Stimulated activated CD4-positive, alpha-beta T cell treated with anti-CD3 and anti-CD28 coated beads, Interleukin-12 subunit alpha, Interleukin-12 subunit beta, amount 100 ng/mL, for 48 hours (primary cell): Measurements from ENCODE around the gene SPDEF.

Experiments
- DNase-seq, 3 donors: peaks; one replicate each; pipeline ENCODE4 v3.0.0-alpha.2; 2020; ENCODE audit warnings: low read depth in 2 of 3, low spot score in 1 of 3

Gene SPDEF

GRCh38 chr6:34563513-34563870 lies 7.4 kb upstream of the SPDEF start:
- DNase-seq = no peak

DNA sequence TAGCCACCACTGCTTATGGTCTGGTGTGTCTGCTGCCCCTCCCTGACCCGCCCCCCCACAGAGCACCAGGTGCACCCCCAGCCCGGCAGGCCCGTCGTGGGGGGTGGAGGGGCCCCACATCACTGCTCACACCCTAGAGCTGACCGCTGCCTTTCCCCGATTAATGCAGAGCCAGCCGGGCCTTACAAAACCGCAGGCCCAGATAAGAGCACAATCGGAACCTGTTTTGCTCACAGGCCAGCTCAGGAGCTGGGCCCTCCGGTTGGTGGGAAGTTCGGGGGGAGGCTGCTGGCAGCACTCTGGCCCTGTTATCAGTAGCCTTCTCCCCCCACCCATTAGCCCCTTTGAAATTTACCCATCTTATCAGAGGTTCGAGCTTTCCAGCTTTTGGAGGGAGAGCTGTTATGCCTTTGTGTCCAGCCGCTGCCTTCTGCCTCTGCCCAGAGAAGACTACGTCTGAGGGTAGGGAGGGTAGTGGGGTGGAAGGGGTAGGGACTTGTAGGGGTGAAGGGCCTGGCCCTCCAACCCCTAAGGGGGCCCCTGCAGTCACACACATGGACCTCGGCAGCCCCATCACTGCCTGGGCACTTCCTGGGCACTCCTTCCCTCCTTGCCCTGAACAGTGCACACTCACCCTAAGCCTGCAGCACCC lies 6.9 kb upstream of the SPDEF start:
- no peak for DNase-seq

GRCh38 chr6:34562350-34562749 lies 6.2 kb upstream of the SPDEF start:
- no peak for DNase-seq

- no peak for DNase-seq
Measured at GRCh38 chr6:34561227-34561530, 5.0 kb upstream of the SPDEF start.

- no peak for DNase-seq
Measured at GRCh38 chr6:34560366-34561226, 4.5 kb upstream of the SPDEF start.

- no peak for DNase-seq
Measured at GRCh38 chr6:34559651-34560365, 3.7 kb upstream of the SPDEF start.

DNA sequence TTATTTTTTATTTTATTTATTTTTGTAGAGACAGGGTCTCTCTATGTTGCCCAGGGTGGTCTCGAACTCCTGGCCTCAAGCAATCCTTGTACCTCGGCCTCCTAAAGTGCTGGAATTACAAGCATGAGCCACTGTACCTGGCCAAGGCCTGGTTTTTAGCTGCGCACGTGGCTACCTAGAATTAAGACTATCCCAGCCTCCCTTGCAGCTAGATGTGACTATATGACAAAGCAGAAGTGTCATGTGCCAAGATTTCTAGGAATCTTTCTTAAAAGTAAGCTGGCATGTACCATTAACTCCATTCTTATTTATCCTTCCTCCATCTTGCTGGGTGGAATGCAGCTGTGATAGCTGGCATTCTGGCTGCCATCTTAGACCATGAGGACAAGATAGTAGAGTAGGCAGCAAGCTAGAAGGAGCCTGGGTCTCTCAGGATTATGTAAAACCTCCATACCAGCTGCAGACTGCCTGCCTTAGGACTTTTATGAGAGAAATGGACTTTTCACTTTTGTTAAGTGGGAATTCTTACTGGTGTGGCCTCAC lies 2.1 kb upstream of the SPDEF start:
- no peak for DNase-seq

DNA sequence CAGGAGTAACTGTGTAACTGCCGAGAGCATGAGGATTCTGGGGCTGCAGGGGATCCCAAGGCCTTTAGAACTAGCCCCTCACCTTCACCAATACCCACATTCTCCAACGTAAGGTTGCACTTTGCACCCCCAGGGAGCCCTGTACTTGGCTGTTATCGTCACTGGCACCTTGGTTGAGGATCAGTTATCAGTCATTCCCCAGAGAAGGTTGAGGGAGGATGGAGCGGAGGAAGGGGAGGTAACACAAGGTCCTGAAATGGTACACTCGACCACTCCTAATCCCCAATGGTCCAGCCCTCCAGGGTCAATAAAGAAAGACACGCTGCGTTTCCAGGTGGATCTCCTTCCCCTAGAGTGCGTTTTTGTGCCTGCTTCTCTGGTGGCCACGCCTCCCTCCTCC lies 1.1 kb upstream of the SPDEF start:
- no peak for DNase-seq

DNA sequence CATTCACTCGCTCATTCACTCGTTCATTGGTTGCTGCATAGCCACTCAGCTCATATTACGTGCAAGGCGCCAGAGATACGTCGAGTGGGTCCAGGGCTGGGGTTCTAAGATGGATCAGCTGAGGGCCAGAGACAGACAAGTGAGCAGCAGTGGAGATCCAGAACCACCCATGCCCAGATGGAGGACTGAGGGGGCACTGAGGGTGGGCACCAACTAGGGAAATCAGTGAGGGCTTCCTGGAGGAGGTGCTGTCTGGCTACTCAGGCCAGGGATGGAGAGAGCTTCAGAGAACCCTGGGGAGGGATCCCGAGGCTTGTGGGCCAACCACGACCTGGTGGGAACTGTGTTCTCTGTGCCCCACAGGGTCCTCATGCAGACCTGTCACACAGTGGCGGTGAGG lies 364 bp upstream of the SPDEF start:
- no peak for DNase-seq

DNA sequence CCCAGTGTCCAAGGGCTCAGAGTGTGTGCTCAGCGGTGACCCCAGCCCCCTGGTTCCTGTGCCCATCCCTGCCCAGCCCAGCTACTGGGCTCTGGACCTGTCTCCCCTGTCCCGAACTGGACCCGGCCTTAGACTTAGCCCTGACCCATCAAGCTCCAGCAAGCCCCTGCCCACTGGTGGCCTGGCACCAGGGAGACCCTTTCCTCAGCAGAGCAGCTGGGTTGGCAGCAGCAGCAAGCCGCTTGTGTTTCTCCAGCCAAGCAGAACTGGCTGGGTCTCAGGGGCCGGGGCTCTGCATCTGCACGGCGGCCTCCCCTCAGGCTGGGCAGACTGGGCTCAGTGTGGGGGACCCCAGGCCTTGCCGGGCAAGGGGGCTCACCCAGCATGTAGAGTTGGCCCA lies 801 bp downstream of the SPDEF start:
- DNase-seq = no peak

DNA sequence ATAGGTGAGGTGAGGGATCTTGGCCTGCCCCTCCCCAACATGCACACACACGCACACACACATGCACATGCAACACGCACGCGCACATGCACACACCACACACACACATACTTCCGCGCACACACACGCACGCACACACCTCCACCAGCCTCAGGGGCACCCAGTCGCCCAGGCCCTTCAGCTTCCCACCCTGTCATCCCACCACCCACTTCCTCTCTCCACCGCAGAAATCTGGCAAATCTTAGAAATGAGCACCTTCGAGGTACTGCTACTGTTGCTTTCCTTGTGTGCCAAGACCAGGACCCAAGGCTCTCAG lies 1.2 kb downstream of the SPDEF start:
- no peak for DNase-seq

- DNase-seq = no peak
Measured at GRCh38 chr6:34554291-34555006, 1.7 kb downstream of the SPDEF start.

DNA sequence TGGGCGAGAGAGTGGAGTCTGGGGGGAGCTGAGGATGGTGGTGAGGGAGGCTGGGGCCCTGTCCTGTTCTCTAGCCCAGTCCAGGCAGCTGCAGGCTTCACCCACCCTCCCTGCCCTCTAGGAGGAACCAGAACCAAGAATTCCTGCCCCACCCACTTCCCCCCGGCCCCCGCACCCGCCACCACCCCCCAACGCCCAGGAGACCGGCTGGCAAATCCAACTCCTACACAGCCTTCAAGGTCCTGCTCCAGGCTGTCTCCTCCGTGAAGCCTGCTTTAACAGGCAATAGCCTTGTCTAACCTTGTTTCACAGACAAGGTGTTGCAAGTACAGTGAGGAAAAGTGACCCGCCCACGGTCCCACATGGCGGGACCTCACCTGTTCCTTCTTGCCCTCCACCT lies 2.4 kb downstream of the SPDEF start:
- DNase-seq = no peak

GRCh38 chr6:34553146-34553545 lies 3.0 kb downstream of the SPDEF start:
- DNase-seq = no peak

DNA sequence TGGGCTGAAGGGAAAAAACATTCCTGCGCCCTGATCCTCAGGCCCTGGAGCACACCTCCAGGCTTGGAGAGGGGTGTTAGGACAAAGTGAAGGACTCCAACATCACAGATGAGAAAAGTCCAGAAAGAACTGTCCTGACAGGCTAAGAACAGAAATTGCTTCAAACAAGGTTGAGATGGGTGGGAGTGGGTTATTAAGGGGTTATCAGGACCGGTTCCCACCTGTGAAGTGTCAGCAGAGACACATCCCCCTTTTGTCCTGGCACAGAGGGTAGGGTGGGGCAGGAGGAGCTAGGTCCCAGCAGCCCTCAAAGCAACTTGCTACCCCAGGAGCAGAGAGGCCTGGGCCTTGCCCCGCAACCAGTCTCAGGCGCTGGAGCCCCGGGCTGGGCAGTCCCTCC lies 3.5 kb downstream of the SPDEF start:
- no peak for DNase-seq

GRCh38 chr6:34551720-34552119 lies 4.4 kb downstream of the SPDEF start:
- no peak for DNase-seq

DNA sequence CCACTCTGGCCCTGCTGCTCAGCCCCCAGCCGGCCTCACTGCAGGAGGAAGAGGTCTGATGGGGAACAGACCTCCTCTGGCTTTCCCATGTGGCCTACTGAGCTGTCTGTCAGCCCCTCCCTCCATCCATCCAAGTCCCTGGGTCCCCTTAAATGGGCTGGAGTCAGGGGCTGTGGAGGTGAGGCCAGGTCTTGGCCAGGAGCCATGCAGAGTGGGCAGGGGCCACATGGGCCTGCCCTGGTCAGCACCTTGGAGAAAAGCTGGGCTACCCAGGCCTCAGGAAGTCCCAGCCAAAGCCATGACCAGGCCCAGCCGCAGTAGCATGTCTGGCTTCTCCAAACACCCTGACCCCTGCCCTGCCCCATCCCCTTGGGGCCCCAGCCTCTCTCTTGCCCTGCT lies 6.3 kb downstream of the SPDEF start:
- no peak for DNase-seq

- DNase-seq = no peak
Measured at GRCh38 chr6:34549026-34549803, 6.9 kb downstream of the SPDEF start.

DNA sequence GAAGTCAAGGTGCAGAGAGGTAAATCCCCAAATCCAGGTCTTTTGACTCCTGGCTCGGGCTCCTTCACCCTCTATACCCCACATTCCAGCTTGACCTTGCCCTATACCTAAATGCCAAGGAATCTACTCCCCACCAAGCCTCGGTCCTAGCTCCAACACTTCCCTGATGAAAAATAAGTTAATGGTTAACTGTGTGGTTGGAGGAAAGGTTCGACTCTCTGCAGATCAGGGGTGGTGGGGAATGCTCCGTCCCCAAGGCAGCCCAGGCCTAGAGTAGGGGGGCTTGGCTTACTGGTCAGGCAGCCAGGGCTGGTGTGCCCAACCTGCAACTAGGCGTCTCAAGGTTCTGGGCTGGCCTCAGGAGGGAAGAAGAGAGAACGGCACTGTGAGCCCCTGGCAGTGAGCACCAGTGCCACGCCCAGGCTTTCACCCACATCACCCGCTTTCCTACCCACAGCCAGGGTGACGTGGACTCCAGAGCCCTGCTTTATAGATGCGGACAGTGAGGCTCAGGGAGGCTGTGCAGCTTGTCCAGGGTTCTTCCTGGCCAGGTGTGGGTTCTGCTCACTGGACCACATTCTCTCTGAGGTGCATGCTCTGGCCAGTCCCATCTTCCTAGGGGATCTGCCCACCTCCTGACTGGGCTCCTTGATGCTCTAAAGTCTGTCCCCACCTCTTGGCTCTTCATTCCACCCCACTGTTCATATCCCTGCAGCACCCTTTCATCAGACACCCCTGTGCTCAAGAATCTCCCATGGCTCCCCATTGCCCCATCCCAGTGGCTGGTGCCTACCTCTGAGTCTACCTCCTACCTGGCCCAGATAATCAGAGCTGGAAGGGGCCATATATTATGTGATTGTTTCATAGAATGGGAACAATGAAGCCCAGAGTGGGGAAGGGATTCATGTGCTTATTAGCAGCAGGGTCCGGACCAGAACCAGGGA lies 8.2 kb downstream of the SPDEF start:
- DNase-seq = no peak
